H1 (cell line): ENCODE measurements around the gene NDUFAF8.

Source experiments
- BRCA1 ChIP-seq: IDR thresholded peaks from 2 replicates; pipeline ENCODE4 v1.6.1; 2012; ENCODE audit warnings: low read depth, low read length, improper control_type of control experiment
- CBX5 ChIP-seq: fragments of 300-800, 300-1000 bp; sonication (generic); IDR thresholded peaks from 2 replicates; pipeline ENCODE4 v1.7.1; 2016; ENCODE audit warnings: antibody characterized with exemption, low read length, low read depth
- JUND ChIP-seq: IDR thresholded peaks from 2 replicates; pipeline ENCODE4 v1.6.1; 2011; ENCODE audit warnings: mild to moderate bottlenecking, improper control_type of control experiment, low read length
- KDM1A ChIP-seq: fragments of 200-600, 300-600 bp; sonication (generic); IDR thresholded peaks from 2 replicates; pipeline ENCODE4 v1.7.1; 2016; ENCODE audit warnings: mild to moderate bottlenecking, low read length, borderline replicate concordance
- MAFK ChIP-seq: IDR thresholded peaks from 2 replicates; pipeline ENCODE4 v1.6.1; 2012; ENCODE audit warnings: low read depth, mild to moderate bottlenecking, improper control_type of control experiment, low read length
- POLR2A ChIP-seq, 2 experiments: IDR thresholded peaks; 1 replicate in 1 of 2; 2 replicates in 1 of 2; pipeline ENCODE4 v1.6.1; 2011; ENCODE audit warnings: low read depth in 2 of 2, low read length in 2 of 2, mild to moderate bottlenecking in 2 of 2; ENCODE audit errors: control extremely low read depth in 1 of 2
- RAD21 ChIP-seq, 2 experiments: IDR thresholded peaks in 1 of 2; conservative IDR thresholded peaks in 1 of 2; 2 replicates each; pipeline ENCODE4 v1.6.1; 2011; ENCODE audit warnings: low read depth in 2 of 2, low read length in 2 of 2, improper control_type of control experiment in 1 of 2, inconsistent platforms in 1 of 2, mild to moderate bottlenecking in 1 of 2, moderate library complexity in 1 of 2
- TF ChIP-seq, protein P1 (sequence below): IDR thresholded peaks from 2 replicates; pipeline ENCODE4 v1.6.1; 2011; ENCODE audit warnings: low read depth, mild to moderate bottlenecking, low read length; ENCODE audit not compliant: insufficient read depth
- TF ChIP-seq, protein P2 (sequence below), 3 experiments: IDR thresholded peaks; 1 replicate in 2 of 3; 2 replicates in 1 of 3; pipeline versions ENCODE4 v1.5.1 to v1.6.1; 2011; ENCODE audit warnings: low read length in 3 of 3, mild to moderate bottlenecking in 3 of 3, inconsistent platforms in 2 of 3, low read depth in 1 of 3, moderate library complexity in 1 of 3; ENCODE audit not compliant: insufficient read depth in 1 of 3; ENCODE audit errors: control extremely low read depth in 1 of 3
- TF ChIP-seq, protein P3 (sequence below): fragments of 300-600 bp; sonication (generic); IDR thresholded peaks from 2 replicates; pipeline ENCODE4 v1.7.1; 2012; ENCODE audit warnings: low read length, moderate library complexity, mild to moderate bottlenecking, inconsistent platforms; ENCODE audit not compliant: insufficient replicate concordance

DNA sequence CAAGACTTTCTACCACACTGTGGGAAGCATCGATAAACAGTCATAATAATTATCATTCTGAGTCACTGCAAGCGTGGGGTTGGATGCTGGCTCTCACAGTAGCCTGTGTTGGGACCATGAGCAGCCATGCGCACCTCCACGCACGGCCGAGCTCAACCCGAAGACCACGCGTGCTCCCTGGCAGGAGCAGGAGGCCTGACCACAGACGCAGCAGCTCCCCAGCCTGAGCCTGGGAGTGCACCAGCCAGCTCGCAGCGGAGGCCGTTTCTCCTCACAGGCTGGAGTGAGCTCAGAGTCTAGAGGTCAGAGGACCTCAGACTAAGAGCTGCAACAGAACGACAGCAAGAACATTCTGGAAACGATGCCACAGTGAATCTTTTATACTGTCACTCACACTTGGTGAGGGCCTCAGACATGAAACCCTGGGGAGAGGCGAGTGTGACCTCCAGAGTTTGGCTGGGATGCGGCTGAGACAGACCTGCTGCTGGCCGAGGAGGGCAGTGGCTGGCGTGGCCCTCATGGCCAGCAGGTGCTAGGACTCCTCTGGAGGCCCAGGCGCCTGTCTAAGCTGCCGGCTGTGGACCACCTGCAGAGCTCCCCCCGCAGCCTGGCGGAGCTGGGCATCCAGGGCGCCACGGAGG, 6.0 kb downstream of the NDUFAF8 start:
- TF ChIP-seq, protein P1, sequence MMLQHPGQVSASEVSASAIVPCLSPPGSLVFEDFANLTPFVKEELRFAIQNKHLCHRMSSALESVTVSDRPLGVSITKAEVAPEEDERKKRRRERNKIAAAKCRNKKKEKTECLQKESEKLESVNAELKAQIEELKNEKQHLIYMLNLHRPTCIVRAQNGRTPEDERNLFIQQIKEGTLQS: no peak
- TF ChIP-seq POLR2A (IDR thresholded peaks at IDR 0.05; ENCODE audit: control extremely low read depth in 1 of 2, low read depth in 2 of 2, low read length in 2 of 2): no peak; a peak in 1 of 3 replicates
- no peak for TF ChIP-seq MAFK
- TF ChIP-seq, protein P2, sequence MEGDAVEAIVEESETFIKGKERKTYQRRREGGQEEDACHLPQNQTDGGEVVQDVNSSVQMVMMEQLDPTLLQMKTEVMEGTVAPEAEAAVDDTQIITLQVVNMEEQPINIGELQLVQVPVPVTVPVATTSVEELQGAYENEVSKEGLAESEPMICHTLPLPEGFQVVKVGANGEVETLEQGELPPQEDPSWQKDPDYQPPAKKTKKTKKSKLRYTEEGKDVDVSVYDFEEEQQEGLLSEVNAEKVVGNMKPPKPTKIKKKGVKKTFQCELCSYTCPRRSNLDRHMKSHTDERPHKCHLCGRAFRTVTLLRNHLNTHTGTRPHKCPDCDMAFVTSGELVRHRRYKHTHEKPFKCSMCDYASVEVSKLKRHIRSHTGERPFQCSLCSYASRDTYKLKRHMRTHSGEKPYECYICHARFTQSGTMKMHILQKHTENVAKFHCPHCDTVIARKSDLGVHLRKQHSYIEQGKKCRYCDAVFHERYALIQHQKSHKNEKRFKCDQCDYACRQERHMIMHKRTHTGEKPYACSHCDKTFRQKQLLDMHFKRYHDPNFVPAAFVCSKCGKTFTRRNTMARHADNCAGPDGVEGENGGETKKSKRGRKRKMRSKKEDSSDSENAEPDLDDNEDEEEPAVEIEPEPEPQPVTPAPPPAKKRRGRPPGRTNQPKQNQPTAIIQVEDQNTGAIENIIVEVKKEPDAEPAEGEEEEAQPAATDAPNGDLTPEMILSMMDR (IDR thresholded peaks at IDR 0.05; ENCODE audit: control extremely low read depth in 1 of 3, insufficient read depth in 1 of 3, low read depth in 1 of 3, low read length in 3 of 3): no peak
- no peak for TF ChIP-seq CBX5
- no peak for TF ChIP-seq RAD21 (IDR thresholded peaks at IDR 0.05 in 1 of 2, conservative IDR thresholded peaks at IDR 0.05 in 1 of 2; ENCODE audit: low read depth in 2 of 2, low read length in 2 of 2)
- TF ChIP-seq JUND: no peak
- TF ChIP-seq, protein P3, sequence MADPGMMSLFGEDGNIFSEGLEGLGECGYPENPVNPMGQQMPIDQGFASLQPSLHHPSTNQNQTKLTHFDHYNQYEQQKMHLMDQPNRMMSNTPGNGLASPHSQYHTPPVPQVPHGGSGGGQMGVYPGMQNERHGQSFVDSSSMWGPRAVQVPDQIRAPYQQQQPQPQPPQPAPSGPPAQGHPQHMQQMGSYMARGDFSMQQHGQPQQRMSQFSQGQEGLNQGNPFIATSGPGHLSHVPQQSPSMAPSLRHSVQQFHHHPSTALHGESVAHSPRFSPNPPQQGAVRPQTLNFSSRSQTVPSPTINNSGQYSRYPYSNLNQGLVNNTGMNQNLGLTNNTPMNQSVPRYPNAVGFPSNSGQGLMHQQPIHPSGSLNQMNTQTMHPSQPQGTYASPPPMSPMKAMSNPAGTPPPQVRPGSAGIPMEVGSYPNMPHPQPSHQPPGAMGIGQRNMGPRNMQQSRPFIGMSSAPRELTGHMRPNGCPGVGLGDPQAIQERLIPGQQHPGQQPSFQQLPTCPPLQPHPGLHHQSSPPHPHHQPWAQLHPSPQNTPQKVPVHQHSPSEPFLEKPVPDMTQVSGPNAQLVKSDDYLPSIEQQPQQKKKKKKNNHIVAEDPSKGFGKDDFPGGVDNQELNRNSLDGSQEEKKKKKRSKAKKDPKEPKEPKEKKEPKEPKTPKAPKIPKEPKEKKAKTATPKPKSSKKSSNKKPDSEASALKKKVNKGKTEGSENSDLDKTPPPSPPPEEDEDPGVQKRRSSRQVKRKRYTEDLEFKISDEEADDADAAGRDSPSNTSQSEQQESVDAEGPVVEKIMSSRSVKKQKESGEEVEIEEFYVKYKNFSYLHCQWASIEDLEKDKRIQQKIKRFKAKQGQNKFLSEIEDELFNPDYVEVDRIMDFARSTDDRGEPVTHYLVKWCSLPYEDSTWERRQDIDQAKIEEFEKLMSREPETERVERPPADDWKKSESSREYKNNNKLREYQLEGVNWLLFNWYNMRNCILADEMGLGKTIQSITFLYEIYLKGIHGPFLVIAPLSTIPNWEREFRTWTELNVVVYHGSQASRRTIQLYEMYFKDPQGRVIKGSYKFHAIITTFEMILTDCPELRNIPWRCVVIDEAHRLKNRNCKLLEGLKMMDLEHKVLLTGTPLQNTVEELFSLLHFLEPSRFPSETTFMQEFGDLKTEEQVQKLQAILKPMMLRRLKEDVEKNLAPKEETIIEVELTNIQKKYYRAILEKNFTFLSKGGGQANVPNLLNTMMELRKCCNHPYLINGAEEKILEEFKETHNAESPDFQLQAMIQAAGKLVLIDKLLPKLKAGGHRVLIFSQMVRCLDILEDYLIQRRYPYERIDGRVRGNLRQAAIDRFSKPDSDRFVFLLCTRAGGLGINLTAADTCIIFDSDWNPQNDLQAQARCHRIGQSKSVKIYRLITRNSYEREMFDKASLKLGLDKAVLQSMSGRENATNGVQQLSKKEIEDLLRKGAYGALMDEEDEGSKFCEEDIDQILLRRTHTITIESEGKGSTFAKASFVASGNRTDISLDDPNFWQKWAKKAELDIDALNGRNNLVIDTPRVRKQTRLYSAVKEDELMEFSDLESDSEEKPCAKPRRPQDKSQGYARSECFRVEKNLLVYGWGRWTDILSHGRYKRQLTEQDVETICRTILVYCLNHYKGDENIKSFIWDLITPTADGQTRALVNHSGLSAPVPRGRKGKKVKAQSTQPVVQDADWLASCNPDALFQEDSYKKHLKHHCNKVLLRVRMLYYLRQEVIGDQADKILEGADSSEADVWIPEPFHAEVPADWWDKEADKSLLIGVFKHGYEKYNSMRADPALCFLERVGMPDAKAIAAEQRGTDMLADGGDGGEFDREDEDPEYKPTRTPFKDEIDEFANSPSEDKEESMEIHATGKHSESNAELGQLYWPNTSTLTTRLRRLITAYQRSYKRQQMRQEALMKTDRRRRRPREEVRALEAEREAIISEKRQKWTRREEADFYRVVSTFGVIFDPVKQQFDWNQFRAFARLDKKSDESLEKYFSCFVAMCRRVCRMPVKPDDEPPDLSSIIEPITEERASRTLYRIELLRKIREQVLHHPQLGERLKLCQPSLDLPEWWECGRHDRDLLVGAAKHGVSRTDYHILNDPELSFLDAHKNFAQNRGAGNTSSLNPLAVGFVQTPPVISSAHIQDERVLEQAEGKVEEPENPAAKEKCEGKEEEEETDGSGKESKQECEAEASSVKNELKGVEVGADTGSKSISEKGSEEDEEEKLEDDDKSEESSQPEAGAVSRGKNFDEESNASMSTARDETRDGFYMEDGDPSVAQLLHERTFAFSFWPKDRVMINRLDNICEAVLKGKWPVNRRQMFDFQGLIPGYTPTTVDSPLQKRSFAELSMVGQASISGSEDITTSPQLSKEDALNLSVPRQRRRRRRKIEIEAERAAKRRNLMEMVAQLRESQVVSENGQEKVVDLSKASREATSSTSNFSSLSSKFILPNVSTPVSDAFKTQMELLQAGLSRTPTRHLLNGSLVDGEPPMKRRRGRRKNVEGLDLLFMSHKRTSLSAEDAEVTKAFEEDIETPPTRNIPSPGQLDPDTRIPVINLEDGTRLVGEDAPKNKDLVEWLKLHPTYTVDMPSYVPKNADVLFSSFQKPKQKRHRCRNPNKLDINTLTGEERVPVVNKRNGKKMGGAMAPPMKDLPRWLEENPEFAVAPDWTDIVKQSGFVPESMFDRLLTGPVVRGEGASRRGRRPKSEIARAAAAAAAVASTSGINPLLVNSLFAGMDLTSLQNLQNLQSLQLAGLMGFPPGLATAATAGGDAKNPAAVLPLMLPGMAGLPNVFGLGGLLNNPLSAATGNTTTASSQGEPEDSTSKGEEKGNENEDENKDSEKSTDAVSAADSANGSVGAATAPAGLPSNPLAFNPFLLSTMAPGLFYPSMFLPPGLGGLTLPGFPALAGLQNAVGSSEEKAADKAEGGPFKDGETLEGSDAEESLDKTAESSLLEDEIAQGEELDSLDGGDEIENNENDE: no peak
- no peak for TF ChIP-seq BRCA1
- TF ChIP-seq KDM1A: no peak
